ENCODE data around the gene C1orf174.

C1orf174 gene

GRCh38 chr1:3893190-3893589, 6.9 kb downstream of the C1orf174 start:
- Histone ChIP-seq H3K9me3 (ENCODE audit: control insufficient read depth, insufficient read depth, low read length) (no peaks in the 10 kb centered on the region), H3K27me3 (ENCODE audit: control insufficient read depth, insufficient read depth, low read length) (no peaks in the 10 kb centered on the region), H3K27ac (ENCODE audit: low read length) (no peak overlapping the region), H3K36me3 (ENCODE audit: control insufficient read depth, insufficient read depth, low read length) (peaks cover 6% of the 10 kb centered on the region), H3K4me1 (ENCODE audit: control insufficient read depth, insufficient read depth, low read length) (no peaks in the 10 kb centered on the region), H3K4me3 (ENCODE audit: low read length) (no peak overlapping the region)
- no peak for DNase-seq (ENCODE audit: low read depth, low spot score)
- WGBS (ENCODE audit: insufficient coverage, insufficient read length) = no CpG with 5 or more reads among the region's 5 CpGs

GRCh38 chr1:3892748-3893147, 7.3 kb downstream of the C1orf174 start:
- H3K27ac ChIP-seq (ENCODE audit: low read length) = no peak overlapping the region
- H3K4me1 ChIP-seq (ENCODE audit: control insufficient read depth, insufficient read depth, low read length) = no peaks in the 10 kb centered on the region
- H3K27me3 ChIP-seq (ENCODE audit: control insufficient read depth, insufficient read depth, low read length) = no peaks in the 10 kb centered on the region
- DNase-seq (ENCODE audit: low read depth, low spot score) = no peak
- no CpG with 5 or more reads among the region's 14 CpGs for WGBS (ENCODE audit: insufficient coverage, insufficient read length)
- no peak overlapping the region for H3K4me3 ChIP-seq (ENCODE audit: low read length)
- no peaks in the 10 kb centered on the region for H3K9me3 ChIP-seq (ENCODE audit: control insufficient read depth, insufficient read depth, low read length)
- H3K36me3 ChIP-seq (ENCODE audit: control insufficient read depth, insufficient read depth, low read length) = peaks cover 7% of the 10 kb centered on the region

- Histone ChIP-seq H3K4me3 (ENCODE audit: low read length) (no peak overlapping the region), H3K4me1 (ENCODE audit: control insufficient read depth, insufficient read depth, low read length) (no peaks in the 10 kb centered on the region), H3K27ac (ENCODE audit: low read length) (no peak overlapping the region), H3K36me3 (ENCODE audit: control insufficient read depth, insufficient read depth, low read length) (peaks cover 7% of the 10 kb centered on the region), H3K27me3 (ENCODE audit: control insufficient read depth, insufficient read depth, low read length) (no peaks in the 10 kb centered on the region), H3K9me3 (ENCODE audit: control insufficient read depth, insufficient read depth, low read length) (no peaks in the 10 kb centered on the region)
- no peak for DNase-seq (ENCODE audit: low read depth, low spot score)
- no CpG with 5 or more reads among the region's 17 CpGs for WGBS (ENCODE audit: insufficient coverage, insufficient read length)
Observed at GRCh38 chr1:3891329-3891865, 8.7 kb downstream of the C1orf174 start.

GRCh38 chr1:3890389-3891328, 9.4 kb downstream of the C1orf174 start:
- no peak overlapping the region for H3K27ac ChIP-seq (ENCODE audit: low read length)
- H3K4me1 ChIP-seq (ENCODE audit: control insufficient read depth, insufficient read depth, low read length) = no peaks in the 10 kb centered on the region
- H3K9me3 ChIP-seq (ENCODE audit: control insufficient read depth, insufficient read depth, low read length) = no peaks in the 10 kb centered on the region
- no peak overlapping the region for H3K4me3 ChIP-seq (ENCODE audit: low read length)
- WGBS (ENCODE audit: insufficient coverage, insufficient read length) = no CpG with 5 or more reads among the region's 26 CpGs
- no peak for DNase-seq (ENCODE audit: low read depth, low spot score)
- no peaks in the 10 kb centered on the region for H3K27me3 ChIP-seq (ENCODE audit: control insufficient read depth, insufficient read depth, low read length)
- H3K36me3 ChIP-seq (ENCODE audit: control insufficient read depth, insufficient read depth, low read length) = peaks cover 7% of the 10 kb centered on the region

- H3K9me3 ChIP-seq (ENCODE audit: control insufficient read depth, insufficient read depth, low read length) = no peaks in the 10 kb centered on the region
- WGBS (ENCODE audit: insufficient coverage, insufficient read length) = no CpG with 5 or more reads among the region's 14 CpGs
- DNase-seq (ENCODE audit: low read depth, low spot score) = no peak
- H3K4me1 ChIP-seq (ENCODE audit: control insufficient read depth, insufficient read depth, low read length) = no peaks in the 10 kb centered on the region
- H3K4me3 ChIP-seq (ENCODE audit: low read length) = no peak overlapping the region
- no peaks in the 10 kb centered on the region for H3K27me3 ChIP-seq (ENCODE audit: control insufficient read depth, insufficient read depth, low read length)
- H3K27ac ChIP-seq (ENCODE audit: low read length) = no peak overlapping the region
- H3K36me3 ChIP-seq (ENCODE audit: control insufficient read depth, insufficient read depth, low read length) = peaks cover 7% of the 10 kb centered on the region
Observed at GRCh38 chr1:3889936-3890335, 10.1 kb downstream of the C1orf174 start.

- H3K9me3 ChIP-seq (ENCODE audit: control insufficient read depth, insufficient read depth, low read length) = no peaks in the 10 kb centered on the region
- no CpG with 5 or more reads among the region's 15 CpGs for WGBS (ENCODE audit: insufficient coverage, insufficient read length)
- H3K4me1 ChIP-seq (ENCODE audit: control insufficient read depth, insufficient read depth, low read length) = no peaks in the 10 kb centered on the region
- no peaks in the 10 kb centered on the region for H3K27me3 ChIP-seq (ENCODE audit: control insufficient read depth, insufficient read depth, low read length)
- no peak overlapping the region for H3K4me3 ChIP-seq (ENCODE audit: low read length)
- H3K36me3 ChIP-seq (ENCODE audit: control insufficient read depth, insufficient read depth, low read length) = peaks cover 7% of the 10 kb centered on the region
- DNase-seq (ENCODE audit: low read depth, low spot score) = no peak
- no peak overlapping the region for H3K27ac ChIP-seq (ENCODE audit: low read length)
Observed at GRCh38 chr1:3888301-3888700, 11.8 kb downstream of the C1orf174 start.

GRCh38 chr1:3886691-3887090, 13.4 kb downstream of the C1orf174 start:
- H3K4me1 ChIP-seq (ENCODE audit: control insufficient read depth, insufficient read depth, low read length) = no peaks in the 10 kb centered on the region
- no peak overlapping the region for H3K27ac ChIP-seq (ENCODE audit: low read length)
- no CpG with 5 or more reads among the region's 8 CpGs for WGBS (ENCODE audit: insufficient coverage, insufficient read length)
- no peaks in the 10 kb centered on the region for H3K9me3 ChIP-seq (ENCODE audit: control insufficient read depth, insufficient read depth, low read length)
- peaks cover 7% of the 10 kb centered on the region for H3K36me3 ChIP-seq (ENCODE audit: control insufficient read depth, insufficient read depth, low read length)
- H3K4me3 ChIP-seq (ENCODE audit: low read length) = no peak overlapping the region
- no peaks in the 10 kb centered on the region for H3K27me3 ChIP-seq (ENCODE audit: control insufficient read depth, insufficient read depth, low read length)
- DNase-seq (ENCODE audit: low read depth, low spot score) = no peak

- Histone ChIP-seq H3K4me3 (ENCODE audit: low read length) (no peak overlapping the region), H3K36me3 (ENCODE audit: control insufficient read depth, insufficient read depth, low read length) (peaks cover 7% of the 10 kb centered on the region), H3K27ac (ENCODE audit: low read length) (no peak overlapping the region), H3K27me3 (ENCODE audit: control insufficient read depth, insufficient read depth, low read length) (no peaks in the 10 kb centered on the region), H3K9me3 (ENCODE audit: control insufficient read depth, insufficient read depth, low read length) (no peaks in the 10 kb centered on the region), H3K4me1 (ENCODE audit: control insufficient read depth, insufficient read depth, low read length) (no peaks in the 10 kb centered on the region)
- WGBS (ENCODE audit: insufficient coverage, insufficient read length) = no CpG with 5 or more reads among the region's 15 CpGs
- DNase-seq (ENCODE audit: low read depth, low spot score) = no peak
Observed at GRCh38 chr1:3886106-3886670, 13.9 kb downstream of the C1orf174 start.

GRCh38 chr1:3885611-3886010, 14.5 kb downstream of the C1orf174 start:
- Histone ChIP-seq H3K27me3 (ENCODE audit: control insufficient read depth, insufficient read depth, low read length) (no peaks in the 10 kb centered on the region), H3K9me3 (ENCODE audit: control insufficient read depth, insufficient read depth, low read length) (no peaks in the 10 kb centered on the region), H3K27ac (ENCODE audit: low read length) (no peak overlapping the region), H3K4me3 (ENCODE audit: low read length) (no peak overlapping the region), H3K4me1 (ENCODE audit: control insufficient read depth, insufficient read depth, low read length) (no peaks in the 10 kb centered on the region), H3K36me3 (ENCODE audit: control insufficient read depth, insufficient read depth, low read length) (peaks cover 7% of the 10 kb centered on the region)
- DNase-seq (ENCODE audit: low read depth, low spot score) = no peak
- no CpG with 5 or more reads among the region's 7 CpGs for WGBS (ENCODE audit: insufficient coverage, insufficient read length)

GRCh38 chr1:3884966-3885365, 15.1 kb downstream of the C1orf174 start:
- Histone ChIP-seq H3K27ac (ENCODE audit: low read length) (no peak overlapping the region), H3K4me1 (ENCODE audit: control insufficient read depth, insufficient read depth, low read length) (no peaks in the 10 kb centered on the region), H3K9me3 (ENCODE audit: control insufficient read depth, insufficient read depth, low read length) (no peaks in the 10 kb centered on the region), H3K4me3 (ENCODE audit: low read length) (no peak overlapping the region), H3K36me3 (ENCODE audit: control insufficient read depth, insufficient read depth, low read length) (peaks cover 4% of the 10 kb centered on the region), H3K27me3 (ENCODE audit: control insufficient read depth, insufficient read depth, low read length) (no peaks in the 10 kb centered on the region)
- no CpG with 5 or more reads among the region's 13 CpGs for WGBS (ENCODE audit: insufficient coverage, insufficient read length)
- DNase-seq (ENCODE audit: low read depth, low spot score) = no peak

All from iPS DF 6.9 (cell line).